ACC112 (cell line): ENCODE data around the gene NUDT1.
"Not testable (repeated sequence)": the region's sequence is repeated elsewhere in the genome, so short reads cannot be mapped to it uniquely, and the experiment has no call there.

Experiments used
- H2AFZ ChIP-seq: fragments of 200-600 bp; sonication (generic); one replicate; pipeline ENCODE4 v1.6.0; 2017; ENCODE audit warnings: antibody characterized with exemption, low read length; ENCODE audit not compliant: unreplicated experiment
- H3K27ac ChIP-seq: fragments of 200-600 bp; sonication (generic); 2 replicates; pipeline ENCODE4 v1.5.1; 2014; ENCODE audit warnings: low read depth, mild to moderate bottlenecking, antibody characterized with exemption, low read length, moderate library complexity
- H3K27me3 ChIP-seq: fragments of 200-600 bp; sonication (generic); 2 replicates; pipeline ENCODE4 v1.6.1; 2014; ENCODE audit warnings: mild to moderate bottlenecking, antibody characterized with exemption, low read length, moderate library complexity, mixed read lengths; ENCODE audit not compliant: insufficient read depth
- H3K36me3 ChIP-seq: fragments of 200-600 bp; sonication (generic); 2 replicates; pipeline ENCODE4 v1.6.1; 2016; ENCODE audit warnings: mild to moderate bottlenecking, antibody characterized with exemption, low read length, moderate library complexity, mixed read lengths; ENCODE audit not compliant: insufficient read depth
- H3K4me1 ChIP-seq: fragments of 200-600 bp; sonication (generic); one replicate; pipeline ENCODE4 v1.6.1; 2016; ENCODE audit warnings: low read length, mixed read lengths; ENCODE audit not compliant: insufficient read depth, unreplicated experiment, control insufficient read depth
- H3K4me3 ChIP-seq: fragments of 200-600 bp; sonication (generic); 2 replicates; pipeline ENCODE4 v1.5.1; 2014; ENCODE audit warnings: mild to moderate bottlenecking, low read depth, low read length
- H3K79me2 ChIP-seq: fragments of 200-600 bp; sonication (generic); one replicate; pipeline ENCODE4 v1.6.0; 2016; ENCODE audit warnings: low read length; ENCODE audit not compliant: control insufficient read depth, unreplicated experiment, insufficient read depth

Gene NUDT1

DNA sequence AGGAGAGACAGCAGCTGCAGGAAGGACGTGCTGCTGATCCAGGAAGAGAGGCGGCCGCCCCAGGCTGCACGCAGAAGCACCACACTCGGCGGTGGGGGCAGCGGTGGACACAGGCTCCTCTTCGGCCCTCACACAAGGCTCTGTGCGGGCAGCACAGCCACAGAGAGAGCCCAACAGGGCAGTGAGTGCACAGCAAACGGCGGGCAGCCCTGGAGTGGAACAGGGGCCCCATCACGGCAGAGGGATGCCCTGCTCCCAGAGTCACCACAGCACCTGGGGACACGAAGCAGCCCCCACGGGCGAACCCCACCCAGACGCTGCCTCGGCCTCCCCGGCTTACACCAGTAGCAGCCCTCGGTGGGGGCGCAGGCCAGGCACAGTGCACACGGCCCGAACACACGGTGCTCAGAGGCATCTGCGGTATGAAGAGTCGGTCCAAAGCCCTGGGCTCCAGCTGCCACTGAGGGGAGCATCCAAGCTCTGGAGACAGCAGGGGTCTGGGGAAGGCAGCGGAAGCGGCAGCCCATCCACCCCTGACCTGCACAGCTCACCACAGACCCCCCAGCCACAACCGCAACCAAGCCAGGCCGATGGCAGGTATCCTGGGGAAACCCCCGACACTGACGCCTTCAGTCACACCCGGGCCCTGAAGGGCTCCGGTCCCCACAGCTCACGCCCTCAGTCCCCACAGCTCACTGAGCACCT lies 16.8 kb downstream of the NUDT1 start:
- Histone ChIP-seq H3K4me1 (no peaks in the 10 kb centered on the region), H3K27me3 (no peaks in the 10 kb centered on the region), H3K27ac (no peak overlapping the region), H3K4me3 (no peak overlapping the region), H2AFZ (no peak overlapping the region), H3K79me2 (no peaks in the 10 kb centered on the region), H3K36me3 (no peaks in the 10 kb centered on the region)

- no peak overlapping the region for H3K27ac ChIP-seq
- no peak overlapping the region for H2AFZ ChIP-seq
- H3K27me3 ChIP-seq = no peaks in the 10 kb centered on the region
- H3K4me1 ChIP-seq = no peaks in the 10 kb centered on the region
- no peaks in the 10 kb centered on the region for H3K79me2 ChIP-seq
- H3K4me3 ChIP-seq = no peak overlapping the region
- no peaks in the 10 kb centered on the region for H3K36me3 ChIP-seq
Observed at GRCh38 chr7:2259480-2259879, 17.5 kb downstream of the NUDT1 start.

DNA sequence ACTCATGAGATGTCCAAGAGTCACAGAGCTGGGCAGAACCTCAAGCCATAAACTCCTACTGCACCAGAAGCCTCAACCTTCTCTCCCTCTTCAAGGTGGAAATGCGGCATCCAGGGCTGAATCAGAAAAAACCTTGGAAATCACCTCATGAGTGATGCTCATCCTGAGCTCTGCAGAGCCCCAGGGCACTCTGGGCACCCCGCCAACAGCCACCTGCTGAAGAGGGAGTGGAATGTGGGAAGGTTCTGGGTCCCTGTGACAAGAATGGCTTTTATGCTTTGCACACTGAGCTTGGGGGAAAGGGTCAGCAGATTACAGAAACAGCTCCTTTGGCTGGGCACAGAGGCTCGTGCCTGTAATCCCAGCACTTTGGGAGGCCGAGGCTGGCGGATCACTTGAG lies 18.8 kb downstream of the NUDT1 start:
- no peaks in the 10 kb centered on the region for H3K4me1 ChIP-seq
- H3K27me3 ChIP-seq = no peaks in the 10 kb centered on the region
- H2AFZ ChIP-seq = no peak overlapping the region
- no peaks in the 10 kb centered on the region for H3K79me2 ChIP-seq
- no peaks in the 10 kb centered on the region for H3K36me3 ChIP-seq
- H3K27ac ChIP-seq = no peak overlapping the region
- no peak overlapping the region for H3K4me3 ChIP-seq

GRCh38 chr7:2261611-2262010 lies 19.6 kb downstream of the NUDT1 start:
- Histone ChIP-seq H3K36me3 (no peaks in the 10 kb centered on the region), H2AFZ (no peak overlapping the region), H3K4me1 (peaks cover 3% of the 10 kb centered on the region), H3K79me2 (no peaks in the 10 kb centered on the region), H3K4me3 (no peak overlapping the region), H3K27ac (no peak overlapping the region), H3K27me3 (no peaks in the 10 kb centered on the region)

DNA sequence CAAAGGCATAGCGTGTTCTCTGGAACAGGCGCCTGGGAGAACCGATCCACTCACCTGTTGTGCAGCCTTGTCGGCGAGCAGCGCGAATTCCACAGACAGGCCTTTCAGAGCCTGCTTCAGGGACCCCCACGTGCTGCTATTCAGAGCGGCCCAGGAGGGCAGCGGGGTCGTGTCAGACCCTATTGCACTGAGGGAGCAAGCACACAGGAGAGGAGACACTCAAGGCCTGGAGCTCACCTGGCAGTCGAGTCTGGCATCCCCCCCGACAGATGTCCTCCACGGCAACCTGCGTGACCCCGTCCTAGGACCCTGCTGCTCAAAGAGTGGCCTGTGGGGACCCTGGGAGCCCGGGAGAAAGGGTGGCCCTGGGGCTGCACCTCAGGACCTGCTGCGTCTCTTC lies 21.1 kb downstream of the NUDT1 start:
- Histone ChIP-seq H3K79me2 (no peaks in the 10 kb centered on the region), H3K27ac (no peak overlapping the region), H3K36me3 (no peaks in the 10 kb centered on the region), H2AFZ (no peak overlapping the region), H3K4me1 (peaks cover 7% of the 10 kb centered on the region), H3K27me3 (no peaks in the 10 kb centered on the region), H3K4me3 (no peak overlapping the region)

DNA sequence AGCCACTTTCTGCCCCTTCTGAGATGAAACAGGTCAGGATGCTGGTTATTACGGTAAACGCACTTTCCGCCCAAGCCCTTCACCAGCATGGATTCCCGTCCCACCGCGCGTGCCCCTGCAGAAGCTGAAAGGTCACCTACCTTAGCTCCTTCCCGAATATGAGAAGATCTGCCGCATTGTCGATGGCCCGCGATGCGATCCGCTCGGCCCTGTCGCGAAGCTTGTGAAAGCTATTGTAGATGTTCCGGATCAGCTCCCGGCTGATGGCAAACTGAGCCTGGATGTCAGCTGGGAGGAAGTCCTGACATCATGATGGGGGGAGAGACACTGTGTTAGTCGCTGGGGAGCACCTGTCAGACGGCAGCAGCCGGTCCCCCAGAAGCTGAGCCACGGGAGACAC lies 22.1 kb downstream of the NUDT1 start:
- no peaks in the 10 kb centered on the region for H3K79me2 ChIP-seq
- H3K27ac ChIP-seq = no peak overlapping the region
- H3K36me3 ChIP-seq = no peaks in the 10 kb centered on the region
- H2AFZ ChIP-seq = no peak overlapping the region
- H3K4me1 ChIP-seq = peaks cover 7% of the 10 kb centered on the region
- no peak overlapping the region for H3K4me3 ChIP-seq
- no peaks in the 10 kb centered on the region for H3K27me3 ChIP-seq

- no peaks in the 10 kb centered on the region for H3K27me3 ChIP-seq
- H3K27ac ChIP-seq = no peak overlapping the region
- H3K79me2 ChIP-seq = no peaks in the 10 kb centered on the region
- H3K4me3 ChIP-seq = no peak overlapping the region
- H3K36me3 ChIP-seq = no peaks in the 10 kb centered on the region; the same call in 1 of the 2 replicates
- H2AFZ ChIP-seq = no peak overlapping the region
- H3K4me1 ChIP-seq = peaks cover 7% of the 10 kb centered on the region
Observed at GRCh38 chr7:2266911-2267310, 24.9 kb downstream of the NUDT1 start.

DNA sequence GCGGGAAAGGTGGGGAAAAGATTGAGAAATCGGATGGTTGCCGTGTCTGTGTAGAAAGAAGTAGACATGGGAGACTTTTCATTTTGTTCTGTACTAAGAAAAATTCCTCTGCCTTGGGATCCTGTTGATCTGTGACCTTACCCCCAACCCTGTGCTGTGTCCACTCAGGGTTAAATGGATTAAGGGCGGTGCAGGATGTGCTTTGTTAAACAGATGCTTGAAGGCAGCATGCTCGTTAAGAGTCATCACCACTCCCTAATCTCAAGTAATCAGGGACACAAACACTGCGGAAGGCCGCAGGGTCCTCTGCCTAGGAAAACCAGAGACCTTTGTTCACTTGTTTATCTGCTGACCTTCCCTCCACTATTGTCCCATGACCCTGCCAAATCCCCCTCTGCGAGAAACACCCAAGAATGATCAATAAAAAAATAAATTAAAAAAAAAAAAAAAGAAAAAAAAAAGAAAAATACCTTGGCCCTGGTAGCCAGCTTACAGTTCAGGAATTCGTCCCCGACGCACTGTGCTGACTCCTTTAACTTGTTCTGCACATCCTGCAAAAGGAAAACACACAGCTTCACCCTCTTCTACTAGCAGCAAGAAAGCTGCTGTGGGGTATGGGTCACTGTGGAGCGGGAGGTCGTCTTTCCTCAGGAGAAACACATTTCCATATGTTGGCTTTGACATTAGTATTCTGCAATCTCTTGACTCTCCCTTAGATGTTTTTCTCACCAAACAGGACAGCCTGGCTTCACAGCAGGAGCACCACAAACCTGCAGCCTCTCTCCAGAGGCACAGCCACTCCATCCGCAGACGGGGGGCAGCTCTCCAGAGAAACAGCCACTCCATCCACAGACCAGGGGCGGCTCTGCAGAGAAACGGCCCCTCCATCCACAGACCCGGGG lies 27.3 kb downstream of the NUDT1 start:
- not testable (repeated sequence) for H3K79me2 ChIP-seq, H2AFZ ChIP-seq, H3K27me3 ChIP-seq, H3K4me3 ChIP-seq, H3K36me3 ChIP-seq, H3K4me1 ChIP-seq, H3K27ac ChIP-seq

GRCh38 chr7:2269991-2270460 lies 28.0 kb downstream of the NUDT1 start:
- Histone ChIP-seq H3K36me3 (no peaks in the 10 kb centered on the region; the same call in 1 of the 2 replicates), H3K27ac (no peak overlapping the region), H3K4me3 (no peak overlapping the region), H3K4me1 (peaks cover 7% of the 10 kb centered on the region), H2AFZ (no peak overlapping the region), H3K27me3 (no peaks in the 10 kb centered on the region), H3K79me2 (no peaks in the 10 kb centered on the region)

DNA sequence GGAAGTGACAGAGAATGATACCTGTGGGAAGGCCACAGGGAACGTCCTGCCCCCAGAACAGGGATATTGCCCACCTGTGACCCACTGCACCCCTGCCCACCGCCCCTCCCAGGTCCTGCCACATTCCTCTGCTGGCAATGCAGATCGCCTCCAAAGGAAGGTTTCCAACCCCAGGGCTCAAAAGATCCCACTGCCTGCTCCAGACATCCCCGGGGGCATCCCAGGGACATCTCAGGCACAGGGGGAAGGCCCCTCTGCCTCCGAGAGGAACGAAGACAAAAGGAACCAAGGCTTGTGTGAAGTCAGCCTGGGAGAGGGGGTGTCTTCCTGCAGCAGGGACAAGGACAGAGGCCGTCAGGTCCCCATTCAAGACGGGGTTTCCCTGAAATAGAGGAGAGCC lies 28.5 kb downstream of the NUDT1 start:
- Histone ChIP-seq H3K4me3 (no peak overlapping the region), H3K27me3 (no peaks in the 10 kb centered on the region), H2AFZ (no peak overlapping the region), H3K27ac (no peak overlapping the region), H3K4me1 (peaks cover 7% of the 10 kb centered on the region), H3K79me2 (no peaks in the 10 kb centered on the region), H3K36me3 (no peaks in the 10 kb centered on the region; the same call in 1 of the 2 replicates)
